ENCODE data around the gene CDH12.
"Not testable (repeated sequence)": the region's sequence is repeated elsewhere in the genome, so short reads cannot be mapped to it uniquely, and the experiment has no call there.

The CDH12 gene

GRCh38 chr5:22316294-22316693 is 536.9 kb downstream of the CDH12 start:
- in situ Hi-C loops (cut with MboI; ENCODE audit: low sequenced_read_pairs) = no loop called here

- in situ Hi-C loops (cut with MboI; ENCODE audit: low sequenced_read_pairs) = not testable (repeated sequence)
Measured at GRCh38 chr5:22315052-22315451, 538.1 kb downstream of the CDH12 start.

GRCh38 chr5:22314548-22314947 is 538.6 kb downstream of the CDH12 start:
- in situ Hi-C loops (cut with MboI; ENCODE audit: low sequenced_read_pairs) = no loop called here

GRCh38 chr5:22306011-22306410 is 547.1 kb downstream of the CDH12 start:
- in situ Hi-C loops (cut with MboI; ENCODE audit: low sequenced_read_pairs) = no loop called here

GRCh38 chr5:22295832-22296231 is 557.3 kb downstream of the CDH12 start:
- in situ Hi-C loops (cut with MboI; ENCODE audit: low sequenced_read_pairs) = no loop called here

GRCh38 chr5:22293147-22293546 is 560.0 kb downstream of the CDH12 start:
- in situ Hi-C loops (cut with MboI; ENCODE audit: low sequenced_read_pairs) = no loop called here

- in situ Hi-C loops (cut with MboI; ENCODE audit: low sequenced_read_pairs) = no loop called here
Measured at GRCh38 chr5:22278164-22278563, 575.0 kb downstream of the CDH12 start.

GRCh38 chr5:22277006-22277405 is 576.1 kb downstream of the CDH12 start:
- in situ Hi-C loops (cut with MboI; ENCODE audit: low sequenced_read_pairs) = no loop called here

- in situ Hi-C loops (cut with MboI; ENCODE audit: low sequenced_read_pairs) = not testable (repeated sequence)
Measured at GRCh38 chr5:22265855-22266254, 587.3 kb downstream of the CDH12 start.

GRCh38 chr5:22258139-22258538 is 595.0 kb downstream of the CDH12 start:
- in situ Hi-C loops (cut with MboI; ENCODE audit: low sequenced_read_pairs) = no loop called here

GRCh38 chr5:22250528-22250927 is 602.6 kb downstream of the CDH12 start:
- in situ Hi-C loops (cut with MboI; ENCODE audit: low sequenced_read_pairs) = no loop called here

GRCh38 chr5:22249209-22249729 is 603.9 kb downstream of the CDH12 start:
- in situ Hi-C loops (cut with MboI; ENCODE audit: low sequenced_read_pairs) = no loop called here

GRCh38 chr5:22245770-22246169 is 607.4 kb downstream of the CDH12 start:
- in situ Hi-C loops (cut with MboI; ENCODE audit: low sequenced_read_pairs) = no loop called here

GRCh38 chr5:22242532-22242931 is 610.6 kb downstream of the CDH12 start:
- in situ Hi-C loops (cut with MboI; ENCODE audit: low sequenced_read_pairs) = no loop called here

- in situ Hi-C loops (cut with MboI; ENCODE audit: low sequenced_read_pairs) = no loop called here
Measured at GRCh38 chr5:22238047-22238446, 615.1 kb downstream of the CDH12 start.

GRCh38 chr5:22226423-22226822 is 626.7 kb downstream of the CDH12 start:
- in situ Hi-C loops (cut with MboI; ENCODE audit: low sequenced_read_pairs) = no loop called here

- in situ Hi-C loops (cut with MboI; ENCODE audit: low sequenced_read_pairs) = no loop called here
Measured at GRCh38 chr5:22223079-22223478, 630.1 kb downstream of the CDH12 start.

GRCh38 chr5:22213703-22214495 is 639.2 kb downstream of the CDH12 start:
- in situ Hi-C loops (cut with MboI; ENCODE audit: low sequenced_read_pairs) = not testable (repeated sequence)

GRCh38 chr5:22212254-22212991 is 640.7 kb downstream of the CDH12 start:
- in situ Hi-C loops (cut with MboI; ENCODE audit: low sequenced_read_pairs) = not testable (repeated sequence)

- in situ Hi-C loops (cut with MboI; ENCODE audit: low sequenced_read_pairs) = not testable (repeated sequence)
Measured at GRCh38 chr5:22208463-22208862, 644.7 kb downstream of the CDH12 start.

- in situ Hi-C loops (cut with MboI; ENCODE audit: low sequenced_read_pairs) = not testable (repeated sequence)
Measured at GRCh38 chr5:22188651-22189050, 664.5 kb downstream of the CDH12 start.

- in situ Hi-C loops (cut with MboI; ENCODE audit: low sequenced_read_pairs) = not testable (repeated sequence)
Measured at GRCh38 chr5:22187632-22188228, 665.4 kb downstream of the CDH12 start.
